IMR-90 (cell line): Measurements from ENCODE around the gene MAPK1. TPM values are rescaled to one million over a fixed set of nuclear protein-coding genes. Genes with fewer than 3 reads are reported as not detected.

Experiments
- ATAC-seq: fragments of 200-7000 bp; cut with Tn5 transposase; 2 replicates; pipeline ENCODE4 v1.9.1; 2020; ENCODE audit warnings: low read depth, mild to moderate bottlenecking, moderate library complexity
- BruUV-seq: library from RNA; stranded (reverse); fragments of 400-500 nt; replicated peaks from 2 replicates; lab custom pipeline; 2021; lab: Mats Ljungman, UMichigan
- CTCF ChIA-PET: fragments of 300-600 bp; formaldehyde crosslinking; extraction: SDS; loops from one replicate; lab custom pipeline; 2021; ENCODE audit warnings: antibody characterized with exemption; lab: Yijun Ruan, JAX
- POLR2A ChIA-PET: fragments of 300-600 bp; sonication (Branson Sonifier 250); formaldehyde crosslinking; loops from one replicate; lab custom pipeline; 2022; ENCODE audit warnings: antibody characterized with exemption; ENCODE audit not compliant: unreplicated experiment; lab: Charles Lee
- DNase-seq: peaks from one replicate; pipeline ENCODE4 v3.0.0; 2013
- H2AFZ ChIP-seq: replicated peaks from 2 replicates; pipeline ENCODE3; 2013; ENCODE audit warnings: low read length, mild to moderate bottlenecking; ENCODE audit not compliant: poor library complexity
- H2AK5ac ChIP-seq: 2 replicates; pipeline ENCODE4 v1.6.1; 2013; ENCODE audit warnings: low read depth, low read length, inconsistent platforms
- H2AK9ac ChIP-seq: replicated peaks from 2 replicates; pipeline ENCODE3; 2013; ENCODE audit warnings: mild to moderate bottlenecking, low read depth, low read length, moderate library complexity; ENCODE audit not compliant: poor library complexity
- H2BK120ac ChIP-seq: 2 replicates; pipeline ENCODE4 v1.6.1; 2013; ENCODE audit warnings: low read depth, low read length, inconsistent platforms
- H2BK15ac ChIP-seq: 3 replicates; pipeline ENCODE4 v1.6.1; 2013; ENCODE audit warnings: low read depth, low read length, inconsistent platforms
- H2BK20ac ChIP-seq: 2 replicates; pipeline ENCODE4 v1.6.1; 2013; ENCODE audit warnings: low read depth, mild to moderate bottlenecking, inconsistent platforms, low read length, moderate library complexity
- H2BK5ac ChIP-seq: 2 replicates; pipeline ENCODE4 v1.6.1; 2013; ENCODE audit warnings: mild to moderate bottlenecking, low read depth, low read length, inconsistent platforms; ENCODE audit not compliant: poor library complexity, severe bottlenecking
- H3K14ac ChIP-seq: replicated peaks from 2 replicates; pipeline ENCODE4 v1.6.1; 2013; ENCODE audit warnings: low read depth, low read length, inconsistent platforms
- H3K18ac ChIP-seq: 2 replicates; pipeline ENCODE4 v1.6.1; 2013; ENCODE audit warnings: low read depth, low read length, control low read depth
- H3K23ac ChIP-seq: 2 replicates; pipeline ENCODE4 v1.6.1; 2013; ENCODE audit warnings: low read depth, low read length, inconsistent platforms
- H3K27ac ChIP-seq: 2 replicates; pipeline ENCODE4 v1.5.1; 2013; ENCODE audit warnings: mild to moderate bottlenecking, control low read depth, low read length; ENCODE audit not compliant: insufficient read depth
- H3K27me3 ChIP-seq: 2 replicates; pipeline ENCODE4 v1.6.1; 2013; ENCODE audit warnings: low read length; ENCODE audit not compliant: control insufficient read depth, insufficient read depth
- H3K36me3 ChIP-seq: 2 replicates; pipeline ENCODE4 v1.6.1; 2013; ENCODE audit warnings: low read length, mixed read lengths; ENCODE audit not compliant: control insufficient read depth, insufficient read depth
- H3K4ac ChIP-seq: 2 replicates; pipeline ENCODE4 v1.6.1; 2013; ENCODE audit warnings: low read depth, low read length, inconsistent platforms
- H3K4me1 ChIP-seq: 2 replicates; pipeline ENCODE4 v1.6.1; 2013; ENCODE audit warnings: low read length, mixed read lengths; ENCODE audit not compliant: control insufficient read depth, insufficient read depth
- H3K4me2 ChIP-seq: 2 replicates; pipeline ENCODE4 v1.6.1; 2013; ENCODE audit warnings: low read depth, mild to moderate bottlenecking, control low read depth, low read length, moderate library complexity
- H3K4me3 ChIP-seq: 2 replicates; pipeline ENCODE4 v1.5.1; 2013; ENCODE audit warnings: low read depth, mild to moderate bottlenecking, control low read depth, low read length, moderate library complexity; ENCODE audit not compliant: insufficient read depth
- H3K56ac ChIP-seq: 2 replicates; pipeline ENCODE4 v1.6.1; 2013; ENCODE audit warnings: low read length, inconsistent platforms; ENCODE audit not compliant: insufficient read depth; ENCODE audit errors: extremely low read depth
- H3K79me1 ChIP-seq, 2 experiments: 2 replicates each; pipeline ENCODE4 v1.6.1; 2013; ENCODE audit warnings: low read length in 2 of 2, inconsistent platforms in 1 of 2, low read depth in 1 of 2
- H3K9ac ChIP-seq: 2 replicates; pipeline ENCODE4 v1.6.1; 2013; ENCODE audit warnings: low read depth, low read length, control low read depth
- H3K9me1 ChIP-seq: 2 replicates; pipeline ENCODE4 v1.6.1; 2013; ENCODE audit warnings: low read length, inconsistent platforms; ENCODE audit not compliant: insufficient read depth
- H3K9me3 ChIP-seq: 2 replicates; pipeline ENCODE4 v1.6.1; 2013; ENCODE audit warnings: low read length; ENCODE audit not compliant: control insufficient read depth, insufficient read depth
- H4K20me1 ChIP-seq: 2 replicates; pipeline ENCODE4 v1.6.1; 2013; ENCODE audit warnings: low read length, inconsistent platforms; ENCODE audit not compliant: insufficient read depth
- H4K5ac ChIP-seq: 2 replicates; pipeline ENCODE4 v1.6.1; 2013; ENCODE audit warnings: mild to moderate bottlenecking, low read depth, low read length, control low read depth
- H4K8ac ChIP-seq, 2 experiments: 2 replicates each; pipeline ENCODE4 v1.6.1; 2013; ENCODE audit warnings: low read depth in 2 of 2, low read length in 2 of 2, control low read depth in 1 of 2, inconsistent platforms in 1 of 2
- H4K91ac ChIP-seq: 2 replicates; pipeline ENCODE4 v1.6.1; 2013; ENCODE audit warnings: low read depth, low read length, inconsistent platforms; ENCODE audit not compliant: insufficient read depth
- BHLHE40 ChIP-seq: fragments of 150-350 bp; IDR thresholded peaks from 2 replicates; pipeline ENCODE4 v1.6.1; 2016; ENCODE audit warnings: mild to moderate bottlenecking, low read depth, low read length
- CEBPB ChIP-seq: IDR thresholded peaks from 2 replicates; pipeline ENCODE4 v1.6.1; 2012; ENCODE audit warnings: low read depth, low read length, improper control_type of control experiment
- CHD1 ChIP-seq: IDR thresholded peaks from 2 replicates; pipeline ENCODE4 v1.6.1; 2012; ENCODE audit warnings: low read depth, low read length, improper control_type of control experiment
- CTCF ChIP-seq: conservative IDR thresholded peaks from 2 replicates; pipeline ENCODE4 v1.5.1; 2012; ENCODE audit warnings: mild to moderate bottlenecking, low read depth, low read length, improper control_type of control experiment
- ELK1 ChIP-seq: fragments of 150-350 bp; IDR thresholded peaks from 2 replicates; pipeline ENCODE4 v1.6.1; 2016; ENCODE audit warnings: low read depth, mild to moderate bottlenecking, low read length, moderate library complexity, borderline replicate concordance
- FOS ChIP-seq: fragments of 150-350 bp; IDR thresholded peaks from 2 replicates; pipeline ENCODE4 v1.6.1; 2016; ENCODE audit warnings: low read depth, low read length
- MAFK ChIP-seq: IDR thresholded peaks from 2 replicates; pipeline ENCODE4 v1.6.1; 2012; ENCODE audit warnings: low read depth, low read length, improper control_type of control experiment
- MAZ ChIP-seq: IDR thresholded peaks from 2 replicates; pipeline ENCODE4 v1.6.1; 2012; ENCODE audit warnings: low read depth, mild to moderate bottlenecking, low read length, improper control_type of control experiment, moderate library complexity, borderline replicate concordance
- MXI1 ChIP-seq: IDR thresholded peaks from 2 replicates; pipeline ENCODE4 v1.6.1; 2012; ENCODE audit warnings: low read depth, mild to moderate bottlenecking, low read length, moderate library complexity, borderline replicate concordance
- NFE2L2 ChIP-seq: fragments of 150-350 bp; IDR thresholded peaks from 2 replicates; pipeline ENCODE4 v1.6.1; 2016; ENCODE audit warnings: low read depth, mild to moderate bottlenecking, low read length
- POLR2A ChIP-seq: IDR thresholded peaks from 2 replicates; pipeline ENCODE4 v1.6.1; 2012; ENCODE audit warnings: mild to moderate bottlenecking, low read depth, low read length
- RAD21 ChIP-seq: IDR thresholded peaks from 2 replicates; pipeline ENCODE4 v1.6.1; 2012; ENCODE audit warnings: low read length, improper control_type of control experiment
- RCOR1 ChIP-seq: IDR thresholded peaks from 2 replicates; pipeline ENCODE4 v1.6.1; 2012; ENCODE audit warnings: mild to moderate bottlenecking, low read length, improper control_type of control experiment; ENCODE audit not compliant: insufficient replicate concordance
- RFX5 ChIP-seq: IDR thresholded peaks from 2 replicates; pipeline ENCODE4 v1.8.0; 2012; ENCODE audit warnings: low read depth, mild to moderate bottlenecking, low read length, moderate library complexity
- SMC3 ChIP-seq: fragments of 150-350 bp; IDR thresholded peaks from 2 replicates; pipeline ENCODE4 v1.6.1; 2016; ENCODE audit warnings: low read depth, mild to moderate bottlenecking, antibody characterized with exemption, low read length, moderate library complexity
- USF2 ChIP-seq: fragments of 150-350 bp; IDR thresholded peaks from 2 replicates; pipeline ENCODE4 v1.6.1; 2017; ENCODE audit warnings: mild to moderate bottlenecking, antibody characterized with exemption, low read length, low read depth
- WGBS, 2 experiments: methylation state at CpG; one replicate each; pipeline versions ENCODE4 v1.1.5 to v1.1.7; 2013; ENCODE audit warnings: missing lambda C conversion rate in 2 of 2; ENCODE audit not compliant: insufficient read length in 1 of 2; ENCODE audit errors: extremely low coverage in 2 of 2; 5-methylcytosine and 5-hydroxymethylcytosine counted together
- dilution Hi-C: fragments of 300-500 bp; cut with HindIII; formaldehyde crosslinking; loops from one replicate; pipeline ENCODE4 v1.14.3; 2018; ENCODE audit warnings: low sequenced_read_pairs; ENCODE audit not compliant: unreplicated experiment
- in situ Hi-C: fragments of 300-500 bp; cut with MboI; formaldehyde crosslinking; loops from 3 replicates; pipeline ENCODE4 v1.14.3; 2019; ENCODE audit warnings: low sequenced_read_pairs, inconsistent platforms, mixed read lengths
- intact Hi-C: fragments of 100-400 bp; cut with micrococcal nuclease; formaldehyde crosslinking; loops from 2 replicates; pipeline ENCODE4 v1.10.0; 2022
- polyA plus RNA-seq, 3 experiments: library from polyadenylated mRNA; depleted of rRNA; stranded (reverse); fragments of >200 nt; gene quantifications; 2 replicates each; pipeline ENCODE4 v1.2.3, GENCODE V29; 2012; ENCODE audit warnings: low replicate concordance in 1 of 3
- total RNA-seq: library from RNA; depleted of rRNA; stranded (reverse); fragments of >200 nt; gene quantifications from 2 replicates; pipeline ENCODE4 v1.2.3, GENCODE V29; 2012

Gene MAPK1
- total and polyA plus RNA-seq, 2 of the 4 experiments (the other 2 are of a cell fraction): 41.0 to 51.3 TPM

GRCh38 chr22:21741059-21741458 is 126.4 kb downstream of the MAPK1 start:
- H3K9me3 ChIP-seq: no peaks in the 10 kb centered on the region
- H3K56ac ChIP-seq: no peak overlapping the region
- H2BK120ac ChIP-seq: no peak overlapping the region
- intact Hi-C loops (no loop called here), dilution Hi-C loops (no loop called here), in situ Hi-C loops (no loop called here)
- no peak overlapping the region for H3K27ac ChIP-seq
- TF ChIP-seq CEBPB (no peak), POLR2A (no peak), ELK1 (no peak), USF2 (no peak), RCOR1 (no peak), MAFK (no peak), CTCF (no peak), RFX5 (no peak), MAZ (no peak), NFE2L2 (no peak), FOS (no peak), RAD21 (no peak), BHLHE40 (no peak), CHD1 (no peak), SMC3 (no peak), MXI1 (no peak)
- H4K8ac ChIP-seq: no peak overlapping the region
- no peak overlapping the region for H4K5ac ChIP-seq
- H2BK15ac ChIP-seq: no peak overlapping the region
- no peaks in the 10 kb centered on the region; the same call in 1 of the 2 replicates for H4K20me1 ChIP-seq
- no peak overlapping the region for H4K91ac ChIP-seq
- no peaks in the 10 kb centered on the region for H3K36me3 ChIP-seq
- BruUV-seq: no TSS peak
- 0 out of 2 replicates have a peak, but pooled peaks cover 2% of the 10 kb centered on the region for H3K27me3 ChIP-seq
- CTCF ChIA-PET: no interaction called here
- no peak overlapping the region for H3K14ac ChIP-seq
- no peak overlapping the region for H2BK5ac ChIP-seq
- 90% methylated on average over 9 of the region's 10 CpGs; no CpG with 5 or more reads in 1 of the 2 experiments for WGBS, 2 experiments
- no peak overlapping the region for H3K9ac ChIP-seq
- DNase-seq (no peak), ATAC-seq (no peak)
- no peak overlapping the region for H3K4me3 ChIP-seq
- no peak overlapping the region for H3K4ac ChIP-seq
- H3K9me1 ChIP-seq: peaks cover 8% of the 10 kb centered on the region
- H3K23ac ChIP-seq: no peak overlapping the region
- H2AFZ ChIP-seq: no peak overlapping the region
- no peak overlapping the region for H2AK5ac ChIP-seq
- H3K18ac ChIP-seq: no peak overlapping the region
- no peak overlapping the region for H2BK20ac ChIP-seq
- no peak overlapping the region for H2AK9ac ChIP-seq
- POLR2A ChIA-PET: no interaction called here
- peaks cover 8% of the 10 kb centered on the region for H3K4me1 ChIP-seq
- H3K79me1 ChIP-seq: no peaks in the 10 kb centered on the region
- H3K4me2 ChIP-seq: no peak overlapping the region
